HEK293T (cell line): Measurements from ENCODE around the gene ELK1.

Experiments
- CTCF ChIA-PET: fragments of 350-600 bp; formaldehyde crosslinking; extraction: SDS; loops from one replicate; lab custom pipeline; 2021; ENCODE audit warnings: antibody characterized with exemption, inconsistent platforms; lab: Yijun Ruan, JAX
- POLR2A ChIA-PET: fragments of 350-600 bp; formaldehyde crosslinking; extraction: SDS; loops from one replicate; lab custom pipeline; 2020; ENCODE audit warnings: antibody characterized with exemption, inconsistent platforms; lab: Yijun Ruan, JAX
- DNase-seq: peaks from one replicate; pipeline ENCODE4 v3.0.0; 2012; ENCODE audit warnings: mixed read lengths; ENCODE audit errors: extremely low spot score
- ARNT ChIP-seq: fragments of 450-650 bp; IDR thresholded peaks from 2 replicates; pipeline ENCODE4 v1.6.1; 2017; ENCODE audit warnings: mild to moderate bottlenecking
- BHLHE40 ChIP-seq: fragments of 450-650 bp; IDR thresholded peaks from 2 replicates; pipeline ENCODE4 v1.6.1; 2016; ENCODE audit warnings: mild to moderate bottlenecking, moderate library complexity, borderline replicate concordance
- CTBP1 ChIP-seq: fragments of 450-650 bp; IDR thresholded peaks from 2 replicates; pipeline ENCODE4 v1.6.1; 2016; ENCODE audit warnings: borderline replicate concordance
- ELF4 ChIP-seq: fragments of 450-650 bp; IDR thresholded peaks from 2 replicates; pipeline ENCODE4 v1.6.1; 2017; ENCODE audit warnings: antibody characterized with exemption
- FOXA1 ChIP-seq: fragments of 450-650 bp; IDR thresholded peaks from 2 replicates; pipeline ENCODE4 v1.6.1; 2016; ENCODE audit warnings: mild to moderate bottlenecking
- FOXK2 ChIP-seq: fragments of 450-650 bp; IDR thresholded peaks from 2 replicates; pipeline ENCODE4 v1.6.1; 2016; ENCODE audit warnings: mild to moderate bottlenecking
- FOXM1 ChIP-seq: fragments of 450-650 bp; IDR thresholded peaks from 2 replicates; pipeline ENCODE4 v1.6.1; 2017; ENCODE audit warnings: mild to moderate bottlenecking, borderline replicate concordance
- HDGF ChIP-seq: fragments of 450-650 bp; IDR thresholded peaks from 2 replicates; pipeline ENCODE4 v1.6.1; 2017; ENCODE audit warnings: antibody characterized with exemption, borderline replicate concordance
- L3MBTL2 ChIP-seq: fragments of 450-650 bp; conservative IDR thresholded peaks from 2 replicates; pipeline ENCODE4 v1.6.1; 2016; ENCODE audit warnings: mild to moderate bottlenecking
- LEF1 ChIP-seq: fragments of 450-650 bp; IDR thresholded peaks from 2 replicates; pipeline ENCODE4 v1.6.1; 2017; ENCODE audit warnings: mild to moderate bottlenecking, borderline replicate concordance
- NFRKB ChIP-seq: fragments of 450-650 bp; IDR thresholded peaks from 2 replicates; pipeline ENCODE4 v1.6.1; 2016; ENCODE audit warnings: mild to moderate bottlenecking, moderate library complexity
- SP1 ChIP-seq: fragments of 450-650 bp; IDR thresholded peaks from 2 replicates; pipeline ENCODE4 v1.6.1; 2017
- SUZ12 ChIP-seq: fragments of 450-650 bp; IDR thresholded peaks from 2 replicates; pipeline ENCODE4 v1.6.1; 2016; ENCODE audit warnings: mild to moderate bottlenecking
- TARDBP ChIP-seq: fragments of 450-650 bp; IDR thresholded peaks from 2 replicates; pipeline ENCODE4 v1.6.1; 2016
- ZNF384 ChIP-seq: fragments of 450-650 bp; IDR thresholded peaks from 2 replicates; pipeline ENCODE4 v1.6.1; 2016
- TF ChIP-seq, protein P1 (sequence below): fragments of 450-650 bp; IDR thresholded peaks from 2 replicates; pipeline ENCODE4 v1.6.1; 2016

The ELK1 gene

DNA sequence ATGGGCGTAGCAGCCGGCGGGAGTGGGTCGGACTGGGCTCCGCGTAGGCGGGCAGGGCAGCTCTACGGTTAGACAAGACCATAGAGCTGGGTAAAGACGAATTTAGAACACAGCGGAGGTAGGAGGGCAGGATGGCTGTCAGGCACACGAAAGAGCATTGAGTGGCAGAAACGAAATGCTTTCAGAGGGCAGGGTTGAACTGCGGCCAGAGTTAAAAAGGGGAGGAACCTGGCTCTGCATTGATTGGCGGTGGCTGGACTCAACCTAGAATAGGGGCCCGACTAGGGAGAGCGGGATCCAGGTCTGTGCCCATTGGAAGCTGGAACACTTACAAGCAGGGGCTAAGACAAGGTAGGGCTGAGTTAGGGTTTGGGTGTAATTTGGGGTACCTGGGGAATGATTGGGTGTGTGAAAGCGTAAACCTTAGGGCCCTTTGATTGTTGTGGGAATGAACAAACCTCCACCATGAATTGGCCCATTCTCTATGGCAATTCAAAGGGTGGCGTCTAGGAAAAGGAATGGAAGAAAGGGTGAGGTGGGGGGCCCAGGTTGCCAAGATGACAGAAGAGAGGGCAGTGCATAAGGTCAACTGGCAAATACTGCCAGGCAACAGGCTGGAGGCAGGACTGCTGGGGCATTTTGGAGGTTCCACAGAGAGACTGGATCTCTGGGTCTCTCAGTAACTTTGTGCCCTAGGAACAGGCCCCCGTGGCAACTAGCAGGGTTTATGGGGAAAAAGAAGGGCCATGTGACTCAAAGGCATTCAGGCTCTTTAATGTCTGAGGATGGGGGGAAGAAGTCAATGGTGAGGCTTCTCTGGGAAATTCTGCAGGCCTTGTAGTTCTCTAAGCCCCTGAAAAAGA, 911 bp upstream of the ELK1 start:
- CTCF ChIA-PET: no interaction called here
- POLR2A ChIA-PET: interaction anchor here (0.7 to 1.2 kb wide), 3 partner anchors 81 to 178 kb away, joined by 3 to 5 read pairs (median 3); no protein-coding TSS in a partner anchor
- no peak for TF ChIP-seq ZNF384
- TF ChIP-seq FOXK2: no peak
- TF ChIP-seq SUZ12: no peak
- no peak for DNase-seq

GRCh38 chrX:47649781-47650163, 591 bp downstream of the ELK1 start:
- TF ChIP-seq SP1: no peak
- no peak for TF ChIP-seq SUZ12
- TF ChIP-seq CTBP1: no peak
- TF ChIP-seq ELF4: no peak
- no peak for TF ChIP-seq LEF1
- TF ChIP-seq FOXM1: no peak
- no peak for TF ChIP-seq L3MBTL2
- no peak for TF ChIP-seq TARDBP
- TF ChIP-seq NFRKB: no peak
- no peak for TF ChIP-seq FOXK2
- no peak for TF ChIP-seq BHLHE40
- TF ChIP-seq ZNF384: no peak
- no peak for TF ChIP-seq ARNT
- TF ChIP-seq, protein P1, sequence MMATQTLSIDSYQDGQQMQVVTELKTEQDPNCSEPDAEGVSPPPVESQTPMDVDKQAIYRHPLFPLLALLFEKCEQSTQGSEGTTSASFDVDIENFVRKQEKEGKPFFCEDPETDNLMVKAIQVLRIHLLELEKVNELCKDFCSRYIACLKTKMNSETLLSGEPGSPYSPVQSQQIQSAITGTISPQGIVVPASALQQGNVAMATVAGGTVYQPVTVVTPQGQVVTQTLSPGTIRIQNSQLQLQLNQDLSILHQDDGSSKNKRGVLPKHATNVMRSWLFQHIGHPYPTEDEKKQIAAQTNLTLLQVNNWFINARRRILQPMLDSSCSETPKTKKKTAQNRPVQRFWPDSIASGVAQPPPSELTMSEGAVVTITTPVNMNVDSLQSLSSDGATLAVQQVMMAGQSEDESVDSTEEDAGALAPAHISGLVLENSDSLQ: no peak
- no peak for TF ChIP-seq FOXA1
- TF ChIP-seq HDGF: no peak
- ChIA-PET POLR2A (interaction anchor here (1.2 kb wide), 1 partner anchor 94 kb away, joined by 5 read pairs; no protein-coding TSS in a partner anchor), CTCF (no interaction called here)
- no peak for DNase-seq

DNA sequence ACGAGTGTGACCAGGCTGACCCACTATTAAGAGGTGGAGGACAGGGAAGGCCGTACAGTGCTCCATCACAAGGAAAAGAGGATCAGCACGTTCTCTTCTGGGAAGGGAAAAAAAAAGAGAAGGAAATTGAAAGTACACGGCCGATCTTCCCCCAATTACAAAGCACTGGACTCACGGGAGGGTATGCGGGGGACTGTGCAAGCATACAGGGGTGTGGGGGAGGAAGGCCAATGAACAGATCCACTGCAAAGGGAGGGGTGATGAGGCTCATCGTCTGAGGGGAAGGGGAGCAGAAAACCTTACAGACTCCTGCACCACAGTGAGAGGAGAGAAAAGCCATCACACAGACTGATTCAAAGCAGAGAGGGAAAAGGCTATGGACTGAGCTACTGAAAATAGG, 1.1 kb downstream of the ELK1 start:
- ChIA-PET CTCF (no interaction called here), POLR2A (interaction anchor here (1.1 kb wide), 1 partner anchor 21 kb away, joined by 4 read pairs; no protein-coding TSS in a partner anchor)
- DNase-seq: no peak

GRCh38 chrX:47648376-47648775, 2.0 kb downstream of the ELK1 start:
- ChIA-PET CTCF (no interaction called here), POLR2A (interaction anchor here (1.1 kb wide), 1 partner anchor 20 kb away, joined by 4 read pairs; no protein-coding TSS in a partner anchor)
- TF ChIP-seq TARDBP (no peak), FOXA1 (no peak), FOXK2 (no peak), BHLHE40 (no peak), NFRKB (no peak), ARNT (no peak), ELF4 (no peak), CTBP1 (no peak), SP1 (no peak), FOXM1 (no peak), L3MBTL2 (no peak), ZNF384 (no peak), SUZ12 (no peak), LEF1 (no peak), HDGF (no peak)
- TF ChIP-seq, protein P1: no peak
- DNase-seq: no peak

More for the DNA sequence above, 1.1 kb downstream of the ELK1 start:
- TF ChIP-seq LEF1 (no peak), NFRKB (no peak), ARNT (no peak), FOXA1 (no peak), HDGF (no peak), L3MBTL2 (no peak), FOXM1 (no peak), BHLHE40 (no peak), CTBP1 (no peak), ZNF384 (no peak), SUZ12 (no peak), ELF4 (no peak), SP1 (no peak), TARDBP (no peak), FOXK2 (no peak)
- TF ChIP-seq, protein P1: no peak

GRCh38 chrX:47646636-47647035, 3.7 kb downstream of the ELK1 start:
- ChIA-PET CTCF (no interaction called here), POLR2A (no interaction called here)
- TF ChIP-seq FOXK2 (no peak), FOXM1 (no peak), TARDBP (no peak), L3MBTL2 (no peak), ARNT (no peak), LEF1 (no peak), NFRKB (no peak), SP1 (no peak), BHLHE40 (no peak), SUZ12 (no peak), ZNF384 (no peak), HDGF (no peak), CTBP1 (no peak)
- TF ChIP-seq, protein P1: no peak
- DNase-seq: no peak
